ENCODE measurements around the gene ANKFN1. TPM values are rescaled to one million over a fixed set of nuclear protein-coding genes. Genes with fewer than 3 reads are reported as not detected.

Gene ANKFN1
- total RNA-seq, 1 experiment from 2014 or later: not detected

GRCh38 chr17:56121191-56122051, 31.9 kb upstream of the ANKFN1 start:
- POLR2A ChIA-PET (ENCODE audit: low non-redundant PET): no interaction called here
- Histone ChIP-seq H3K9me3 (ENCODE audit: low read depth, low read length, poor library complexity, severe bottlenecking) (no peaks in the 10 kb centered on the region), H3K27ac (ENCODE audit: low read depth, low read length, poor library complexity, severe bottlenecking) (no peak overlapping the region), H3K4me1 (ENCODE audit: insufficient read depth, low read length, poor library complexity, severe bottlenecking) (no peaks in the 10 kb centered on the region), H3K4me3 (ENCODE audit: low read depth, low read length, poor library complexity, severe bottlenecking) (no peak overlapping the region), H3K36me3 (ENCODE audit: insufficient read depth, low read length, poor library complexity, severe bottlenecking) (no peaks in the 10 kb centered on the region), H3K27me3 (replicated peaks; ENCODE audit: insufficient read depth, low read depth, low read length, poor library complexity) (peaks cover 7% of the 10 kb centered on the region)
- CTCF ChIA-PET: no interaction called here
- DNase-seq (ENCODE audit: low spot score): peak; percentile 2
- TF ChIP-seq CTCF (conservative IDR thresholded peaks at IDR 0.05; ENCODE audit: low read depth, low read length) (peak; percentile 34; the same call in 1 of the 2 replicates), EZH2 (IDR thresholded peaks at IDR 0.05; ENCODE audit: borderline replicate concordance, low read depth, low read length, poor library complexity, severe bottlenecking) (no peak)
- BruUV-seq (replicated peaks): no TSS peak
- intact Hi-C loops (cut with micrococcal nuclease; ENCODE audit: unreplicated experiment): no loop called here

GRCh38 chr17:56125830-56126819, 27.1 kb upstream of the ANKFN1 start:
- TF ChIP-seq EZH2 (IDR thresholded peaks at IDR 0.05; ENCODE audit: borderline replicate concordance, low read depth, low read length, poor library complexity, severe bottlenecking): no peak
- TF ChIP-seq CTCF (conservative IDR thresholded peaks at IDR 0.05; ENCODE audit: low read depth, low read length): peak; percentile 62
- ChIA-PET POLR2A (ENCODE audit: low non-redundant PET) (no interaction called here), CTCF (no interaction called here)
- no TSS peak for BruUV-seq (replicated peaks)
- no peaks in the 10 kb centered on the region for H3K36me3 ChIP-seq (ENCODE audit: insufficient read depth, low read length, poor library complexity, severe bottlenecking)
- DNase-seq (ENCODE audit: low spot score): peak; percentile 43
- no peaks in the 10 kb centered on the region for H3K4me1 ChIP-seq (ENCODE audit: insufficient read depth, low read length, poor library complexity, severe bottlenecking)
- no peak overlapping the region for H3K4me3 ChIP-seq (ENCODE audit: low read depth, low read length, poor library complexity, severe bottlenecking)
- no peaks in the 10 kb centered on the region for H3K9me3 ChIP-seq (ENCODE audit: low read depth, low read length, poor library complexity, severe bottlenecking)
- intact Hi-C loops (cut with micrococcal nuclease; ENCODE audit: unreplicated experiment): loop anchor here (1.0 kb wide), 1 partner anchor 354 kb away; no protein-coding TSS in a partner anchor
- H3K27me3 ChIP-seq (replicated peaks; ENCODE audit: insufficient read depth, low read depth, low read length, poor library complexity): peaks cover 36% of the 10 kb centered on the region
- H3K27ac ChIP-seq (ENCODE audit: low read depth, low read length, poor library complexity, severe bottlenecking): no peak overlapping the region

- H3K4me1 ChIP-seq (ENCODE audit: insufficient read depth, low read length, poor library complexity, severe bottlenecking): no peaks in the 10 kb centered on the region
- intact Hi-C loops (cut with micrococcal nuclease; ENCODE audit: unreplicated experiment): no loop called here
- H3K27ac ChIP-seq (ENCODE audit: low read depth, low read length, poor library complexity, severe bottlenecking): no peak overlapping the region
- DNase-seq (ENCODE audit: low spot score): no peak
- H3K9me3 ChIP-seq (ENCODE audit: low read depth, low read length, poor library complexity, severe bottlenecking): no peaks in the 10 kb centered on the region
- TF ChIP-seq EZH2 (IDR thresholded peaks at IDR 0.05; ENCODE audit: borderline replicate concordance, low read depth, low read length, poor library complexity, severe bottlenecking) (no peak), CTCF (conservative IDR thresholded peaks at IDR 0.05; ENCODE audit: low read depth, low read length) (no peak)
- H3K27me3 ChIP-seq (replicated peaks; ENCODE audit: insufficient read depth, low read depth, low read length, poor library complexity): peaks cover 50% of the 10 kb centered on the region
- no peaks in the 10 kb centered on the region for H3K36me3 ChIP-seq (ENCODE audit: insufficient read depth, low read length, poor library complexity, severe bottlenecking)
- CTCF ChIA-PET: no interaction called here
- POLR2A ChIA-PET (ENCODE audit: low non-redundant PET): no interaction called here
- BruUV-seq (replicated peaks): no TSS peak
- no peak overlapping the region for H3K4me3 ChIP-seq (ENCODE audit: low read depth, low read length, poor library complexity, severe bottlenecking)
Observed at GRCh38 chr17:56130026-56130425, 23.2 kb upstream of the ANKFN1 start.

Measured in A673 (cell line).